ENCODE data around the gene ATG10.

DNA sequence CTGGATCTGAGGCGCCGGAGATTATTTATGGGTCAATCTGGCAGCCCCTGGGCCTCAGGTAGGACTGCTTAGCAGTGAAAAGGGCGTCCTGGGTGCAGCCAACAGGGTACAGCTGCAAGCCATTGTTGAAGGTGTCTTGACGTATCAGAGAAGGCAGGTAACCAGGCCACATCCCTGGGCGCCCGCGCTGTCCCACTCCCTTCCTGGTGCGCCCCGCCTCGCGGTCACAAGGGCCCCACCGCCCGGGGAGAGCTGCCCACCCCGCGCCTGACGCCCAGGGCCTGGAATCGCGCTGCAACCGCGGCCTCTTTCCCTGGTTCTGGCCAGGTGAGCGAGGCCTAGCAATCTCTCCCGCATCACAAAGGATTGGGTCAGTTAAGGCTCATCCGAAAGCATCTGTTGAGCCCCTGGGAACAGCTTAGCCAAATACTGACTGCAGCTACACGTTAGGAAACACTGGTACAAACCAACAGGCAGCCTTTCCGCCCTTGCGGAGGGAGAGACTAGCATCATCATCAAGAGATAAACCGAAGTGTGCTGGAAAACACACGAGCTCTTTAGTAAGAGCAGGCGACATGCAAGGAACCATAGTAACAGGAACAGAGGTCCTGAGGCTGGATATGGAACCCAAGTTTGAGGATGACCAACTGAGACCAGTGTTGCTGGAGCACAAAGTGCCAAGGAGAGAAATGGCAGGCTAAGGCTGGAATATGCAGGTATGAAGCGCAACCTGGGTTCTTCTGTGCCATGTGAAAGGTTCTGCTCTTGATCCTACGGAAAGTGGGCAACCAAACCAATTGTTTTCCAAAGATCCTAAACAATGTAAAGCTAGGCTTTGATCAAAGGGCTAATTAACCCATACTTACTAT lies 302.8 kb downstream of the ATG10 start:
- TF ChIP-seq, protein P1, sequence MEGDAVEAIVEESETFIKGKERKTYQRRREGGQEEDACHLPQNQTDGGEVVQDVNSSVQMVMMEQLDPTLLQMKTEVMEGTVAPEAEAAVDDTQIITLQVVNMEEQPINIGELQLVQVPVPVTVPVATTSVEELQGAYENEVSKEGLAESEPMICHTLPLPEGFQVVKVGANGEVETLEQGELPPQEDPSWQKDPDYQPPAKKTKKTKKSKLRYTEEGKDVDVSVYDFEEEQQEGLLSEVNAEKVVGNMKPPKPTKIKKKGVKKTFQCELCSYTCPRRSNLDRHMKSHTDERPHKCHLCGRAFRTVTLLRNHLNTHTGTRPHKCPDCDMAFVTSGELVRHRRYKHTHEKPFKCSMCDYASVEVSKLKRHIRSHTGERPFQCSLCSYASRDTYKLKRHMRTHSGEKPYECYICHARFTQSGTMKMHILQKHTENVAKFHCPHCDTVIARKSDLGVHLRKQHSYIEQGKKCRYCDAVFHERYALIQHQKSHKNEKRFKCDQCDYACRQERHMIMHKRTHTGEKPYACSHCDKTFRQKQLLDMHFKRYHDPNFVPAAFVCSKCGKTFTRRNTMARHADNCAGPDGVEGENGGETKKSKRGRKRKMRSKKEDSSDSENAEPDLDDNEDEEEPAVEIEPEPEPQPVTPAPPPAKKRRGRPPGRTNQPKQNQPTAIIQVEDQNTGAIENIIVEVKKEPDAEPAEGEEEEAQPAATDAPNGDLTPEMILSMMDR (conservative IDR thresholded peaks at IDR 0.05; ENCODE audit: low read depth, low read length), result no peak
- TF ChIP-seq EZH2 (IDR thresholded peaks at IDR 0.05; ENCODE audit: low read length, unreplicated experiment), result no peak
- TF ChIP-seq EZH2phosphoT487 (IDR thresholded peaks at IDR 0.05; ENCODE audit: borderline replicate concordance, low read length), result no peak
